ENCODE data around the gene ARHGDIG.

DNA sequence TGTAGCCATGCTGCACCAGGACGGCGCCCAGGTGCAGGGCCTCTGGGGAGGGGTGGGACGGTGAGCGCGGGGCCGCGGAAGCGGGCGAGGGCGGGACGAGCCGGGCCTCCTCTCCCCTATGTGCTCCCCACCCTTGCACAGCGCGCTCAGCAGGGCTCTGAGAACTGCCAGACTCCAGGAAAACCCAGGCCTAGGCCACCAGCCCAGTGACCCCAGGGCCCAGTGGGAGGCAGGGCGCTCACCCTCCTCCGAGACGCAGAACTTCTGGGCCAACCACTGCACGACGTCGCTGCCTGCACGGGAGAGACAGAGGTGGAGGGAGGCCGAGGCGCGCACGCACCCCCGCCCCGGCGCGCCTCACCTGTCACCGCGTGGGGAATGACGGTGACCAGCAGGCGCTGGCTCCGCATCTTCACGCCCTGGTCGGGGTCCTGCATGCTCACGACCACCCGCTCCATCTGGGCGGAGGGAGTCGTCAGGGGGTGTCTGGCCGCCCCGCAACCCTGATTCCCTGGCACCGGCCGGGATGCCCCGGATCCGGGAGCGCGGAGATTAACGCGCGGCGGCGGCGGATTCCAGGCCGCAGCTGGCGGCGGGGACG lies 5.2 kb upstream of the ARHGDIG start:
- TF ChIP-seq, protein P1, sequence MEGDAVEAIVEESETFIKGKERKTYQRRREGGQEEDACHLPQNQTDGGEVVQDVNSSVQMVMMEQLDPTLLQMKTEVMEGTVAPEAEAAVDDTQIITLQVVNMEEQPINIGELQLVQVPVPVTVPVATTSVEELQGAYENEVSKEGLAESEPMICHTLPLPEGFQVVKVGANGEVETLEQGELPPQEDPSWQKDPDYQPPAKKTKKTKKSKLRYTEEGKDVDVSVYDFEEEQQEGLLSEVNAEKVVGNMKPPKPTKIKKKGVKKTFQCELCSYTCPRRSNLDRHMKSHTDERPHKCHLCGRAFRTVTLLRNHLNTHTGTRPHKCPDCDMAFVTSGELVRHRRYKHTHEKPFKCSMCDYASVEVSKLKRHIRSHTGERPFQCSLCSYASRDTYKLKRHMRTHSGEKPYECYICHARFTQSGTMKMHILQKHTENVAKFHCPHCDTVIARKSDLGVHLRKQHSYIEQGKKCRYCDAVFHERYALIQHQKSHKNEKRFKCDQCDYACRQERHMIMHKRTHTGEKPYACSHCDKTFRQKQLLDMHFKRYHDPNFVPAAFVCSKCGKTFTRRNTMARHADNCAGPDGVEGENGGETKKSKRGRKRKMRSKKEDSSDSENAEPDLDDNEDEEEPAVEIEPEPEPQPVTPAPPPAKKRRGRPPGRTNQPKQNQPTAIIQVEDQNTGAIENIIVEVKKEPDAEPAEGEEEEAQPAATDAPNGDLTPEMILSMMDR (IDR thresholded peaks at IDR 0.05), result no peak
- TF ChIP-seq POLR2A (IDR thresholded peaks at IDR 0.05), result no peak
- TF ChIP-seq EP300 (IDR thresholded peaks at IDR 0.05), result no peak
